HG03457 (cell line): ENCODE data around the gene PTPRH.
"Not testable (repeated sequence)": the region's sequence is repeated elsewhere in the genome, so short reads cannot be mapped to it uniquely, and the experiment has no call there.

Experiments used
- ATAC-seq: cut with Tn5 transposase; IDR thresholded peaks from one replicate; pipeline ENCODE4 v1.9.1; 2021; ENCODE audit warnings: moderate number of reproducible peaks; ENCODE audit not compliant: unreplicated experiment

PTPRH gene

DNA sequence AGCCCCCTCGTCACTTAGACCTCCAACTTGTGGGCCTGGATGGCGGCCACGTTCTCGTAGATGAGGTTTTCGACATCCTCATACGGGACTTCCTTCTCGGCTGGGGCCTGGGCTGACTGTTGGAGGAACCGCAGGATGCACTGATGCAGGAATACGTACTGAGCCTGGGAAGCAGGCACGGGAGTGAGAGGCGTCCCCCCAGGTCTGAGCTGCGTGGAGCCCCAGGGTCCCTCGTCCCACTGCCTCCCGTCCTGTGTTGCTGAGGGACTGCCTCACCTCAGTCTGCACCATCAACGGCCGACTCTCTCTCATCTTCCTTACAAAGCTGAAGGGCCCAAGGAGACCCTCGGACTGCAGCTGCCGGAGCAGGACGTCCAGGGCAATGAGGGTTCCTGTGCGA is 27.6 kb downstream of the PTPRH start:
- no peak for ATAC-seq

DNA sequence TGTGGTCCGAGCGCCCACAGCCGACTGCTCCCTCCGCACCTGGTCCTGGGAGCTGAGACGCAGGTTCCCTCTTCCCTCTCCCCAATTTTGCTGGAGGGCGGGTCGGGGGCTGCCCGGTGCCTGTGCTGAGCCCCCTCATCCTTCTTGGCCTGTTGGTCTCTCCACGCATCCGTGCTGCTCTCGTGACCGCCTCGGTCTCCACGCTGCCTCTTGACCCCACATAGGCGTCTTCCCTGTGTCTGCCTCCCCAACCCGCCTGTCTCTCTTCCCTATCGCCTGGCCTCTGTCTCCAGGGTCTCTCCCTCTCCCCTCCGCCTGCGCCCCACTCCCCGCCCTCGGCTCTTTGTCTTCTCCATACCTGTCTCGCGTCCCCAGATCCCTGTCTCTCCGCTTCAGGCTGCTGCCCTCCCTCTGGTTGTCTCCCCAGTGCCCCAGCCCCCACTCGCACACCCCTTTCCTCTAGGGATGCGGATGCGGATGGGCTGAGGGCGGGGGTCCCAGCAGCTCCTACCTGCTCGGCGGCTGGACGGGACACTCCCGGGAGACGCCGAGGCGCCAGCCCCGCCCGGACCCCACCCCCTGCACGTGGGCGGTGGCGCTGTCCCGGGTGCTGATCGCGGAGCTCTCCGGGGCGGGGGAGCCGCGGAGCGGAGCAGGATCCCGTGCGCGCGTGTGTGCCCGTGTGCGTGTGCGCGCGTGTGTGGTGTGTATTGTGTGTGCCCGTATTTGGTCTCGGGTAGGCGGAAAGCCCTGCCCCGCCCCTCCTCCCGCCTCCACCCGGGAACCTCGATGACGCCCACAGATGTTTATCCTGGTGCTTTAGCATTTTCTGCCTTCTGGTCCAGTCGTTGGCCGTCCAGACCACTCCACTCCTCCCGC is 29.5 kb downstream of the PTPRH start, which contains the start of gene SYT5:
Gene SYT5 (minus strand): TSS at position 684 of the 879 bp plus-strand sequence. CDS start 1,248 bp downstream, outside the sequence.
- ATAC-seq: no peak

DNA sequence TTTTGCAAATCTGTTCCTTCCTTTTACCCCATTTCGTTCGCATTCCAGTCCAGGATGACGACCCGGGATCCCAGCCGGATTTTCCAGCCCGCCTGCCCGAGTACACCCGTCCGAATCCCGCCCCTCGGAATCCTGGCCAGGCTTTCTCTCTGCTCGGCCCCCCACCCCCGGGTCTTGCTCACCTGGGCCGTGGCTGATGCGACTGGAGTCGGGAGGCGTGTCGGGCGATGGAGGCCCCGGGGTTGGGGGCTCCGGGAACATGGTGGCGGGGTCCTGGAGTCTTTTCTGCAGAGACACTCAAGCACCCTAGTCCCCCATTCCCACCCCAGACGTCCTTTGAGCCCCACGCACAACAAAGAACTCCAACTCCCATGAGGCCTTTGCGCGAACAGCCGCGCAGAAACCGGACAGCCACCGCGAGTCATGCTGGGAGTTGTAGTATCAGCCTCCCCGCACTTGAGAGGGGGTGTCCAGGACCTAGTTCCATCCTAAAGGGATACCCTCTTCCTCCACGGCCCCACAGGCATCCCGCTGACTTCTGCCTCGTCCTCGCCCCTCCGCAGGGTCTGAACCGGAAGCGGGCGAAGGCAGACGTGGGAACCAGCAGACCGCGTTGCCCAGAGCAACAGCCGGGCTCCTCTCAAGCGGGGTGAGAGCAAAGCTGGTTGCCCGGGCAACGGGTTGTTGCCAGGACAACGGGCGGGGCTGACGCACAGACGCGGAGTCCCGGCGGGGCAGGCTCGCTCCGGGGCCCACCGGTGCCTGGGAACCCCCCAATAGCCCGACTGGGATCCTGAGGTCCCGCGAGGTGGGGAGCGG is 30.3 kb downstream of the PTPRH start:
- ATAC-seq: no peak

DNA sequence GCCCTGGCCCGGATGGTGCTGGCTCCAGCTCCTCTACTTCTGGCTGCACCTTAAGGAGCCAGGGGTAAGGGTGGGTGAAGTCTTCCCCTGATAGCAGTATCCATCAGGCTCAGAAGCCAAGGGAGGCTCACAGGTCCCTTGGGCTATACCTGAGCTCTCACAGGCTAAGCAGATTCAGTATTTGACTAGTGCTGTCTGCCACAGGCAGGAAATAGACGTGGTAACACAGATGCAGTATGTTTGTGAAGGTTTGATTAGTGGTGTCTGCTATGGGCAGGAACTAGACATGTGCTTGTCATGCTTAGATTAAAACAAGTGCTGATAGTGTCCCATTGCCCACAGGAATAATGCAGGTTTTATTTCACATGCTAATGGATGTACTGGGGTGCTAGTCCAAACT is 33.2 kb downstream of the PTPRH start:
- no peak for ATAC-seq

DNA sequence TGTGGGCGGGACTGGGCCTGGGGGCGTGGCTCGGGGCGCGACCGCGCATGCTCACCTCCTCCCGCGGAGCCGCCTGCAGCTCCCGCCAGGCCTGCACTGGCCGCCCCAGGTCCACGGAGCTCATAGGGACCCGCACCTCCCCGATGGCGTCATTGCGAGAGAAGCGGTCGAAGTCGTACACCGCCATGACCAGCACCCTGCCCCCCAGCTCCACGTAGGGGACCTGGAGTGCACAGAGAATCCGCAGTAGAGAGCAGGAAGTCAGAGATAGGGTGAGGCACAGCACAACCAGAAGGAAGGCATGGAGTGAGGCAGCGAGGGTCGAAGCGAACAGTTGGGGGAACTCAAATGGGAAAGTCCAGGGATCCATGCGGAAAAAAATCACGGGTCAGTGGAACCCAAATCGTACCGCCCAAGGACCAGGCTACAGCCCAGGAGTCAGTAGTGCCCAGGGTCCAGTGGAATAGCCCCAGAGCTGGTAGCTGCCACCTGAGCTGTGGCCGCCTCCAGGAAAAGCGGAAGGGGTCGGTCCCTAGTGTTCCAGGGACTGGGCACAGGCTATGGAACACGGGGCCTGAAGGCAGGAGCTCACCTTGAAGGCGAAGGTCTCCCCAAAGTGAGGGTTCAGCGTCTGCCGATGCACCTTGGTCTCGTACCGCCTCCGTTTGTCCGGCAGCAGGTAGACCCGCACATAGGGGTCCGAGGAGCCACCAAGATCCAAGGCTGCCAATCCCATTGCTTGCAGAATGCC is 34.0 kb downstream of the PTPRH start:
- no peak for ATAC-seq

DNA sequence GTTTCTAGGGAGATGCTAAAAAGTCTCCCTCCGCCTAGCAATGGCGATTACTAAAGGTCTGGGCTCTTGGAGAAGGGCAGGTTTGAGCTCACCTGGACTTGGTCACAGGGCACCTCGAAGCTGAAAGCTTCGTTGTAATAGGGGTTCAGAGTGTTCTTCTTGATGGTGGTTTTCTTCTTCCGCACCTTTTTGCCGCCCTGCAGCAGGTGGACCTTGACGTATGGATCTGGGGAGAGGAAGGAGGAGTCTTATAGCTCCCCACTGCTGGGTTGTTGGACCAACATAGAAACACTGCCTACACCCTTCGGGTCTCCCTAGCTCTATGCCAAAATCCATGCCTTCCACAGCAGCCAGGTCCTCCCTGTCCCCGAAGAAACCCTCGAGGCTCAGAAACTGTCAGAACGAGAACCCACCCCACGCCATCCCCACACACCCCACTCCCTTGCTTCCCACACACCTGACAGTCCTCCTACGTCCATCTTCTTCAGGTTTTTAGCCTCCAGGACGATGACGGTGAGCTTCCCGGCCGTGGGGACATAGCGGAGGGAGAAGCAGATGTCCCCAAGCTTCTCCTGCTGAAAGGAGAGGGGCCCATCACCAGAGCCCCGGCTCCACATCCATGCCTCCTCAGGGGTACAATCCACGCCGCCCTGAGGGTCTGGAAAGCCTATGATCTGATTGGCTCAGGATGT is 34.7 kb downstream of the PTPRH start:
- ATAC-seq: no peak

DNA sequence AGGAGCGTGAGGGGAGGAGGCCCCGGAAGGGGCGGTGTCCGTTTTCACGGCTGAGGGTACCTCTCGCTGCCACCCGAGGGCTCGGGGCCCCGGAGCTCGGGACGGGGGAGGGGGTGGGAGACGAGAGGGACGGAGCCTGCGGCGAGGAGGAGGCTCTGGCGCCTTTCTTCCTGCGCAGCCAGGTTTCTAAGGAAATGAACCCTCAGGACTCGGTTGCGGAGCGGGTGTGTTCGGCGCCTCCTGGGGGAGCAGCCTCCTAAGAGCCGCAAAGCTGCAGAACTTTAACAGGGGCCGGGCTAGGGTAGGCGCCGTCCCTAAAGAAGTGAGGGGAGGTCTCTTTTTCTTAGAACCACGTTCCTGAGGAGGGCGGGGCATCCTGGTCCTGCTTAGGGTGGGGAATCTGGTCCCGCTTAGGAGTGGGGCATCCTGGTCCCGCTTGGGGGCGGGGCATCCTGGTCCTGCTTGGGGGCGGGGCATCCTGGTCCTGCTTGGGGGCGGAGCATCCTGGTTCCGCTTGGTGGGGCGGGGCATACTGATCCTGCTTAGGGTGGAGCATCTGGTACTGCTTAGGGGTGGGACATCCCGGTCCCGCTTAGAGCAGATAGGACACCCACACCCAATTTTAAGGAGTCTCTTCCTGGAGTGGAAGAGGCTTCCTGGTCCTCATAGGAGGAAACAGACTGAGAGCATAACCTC is 35.4 kb downstream of the PTPRH start:
- ATAC-seq: no peak

DNA sequence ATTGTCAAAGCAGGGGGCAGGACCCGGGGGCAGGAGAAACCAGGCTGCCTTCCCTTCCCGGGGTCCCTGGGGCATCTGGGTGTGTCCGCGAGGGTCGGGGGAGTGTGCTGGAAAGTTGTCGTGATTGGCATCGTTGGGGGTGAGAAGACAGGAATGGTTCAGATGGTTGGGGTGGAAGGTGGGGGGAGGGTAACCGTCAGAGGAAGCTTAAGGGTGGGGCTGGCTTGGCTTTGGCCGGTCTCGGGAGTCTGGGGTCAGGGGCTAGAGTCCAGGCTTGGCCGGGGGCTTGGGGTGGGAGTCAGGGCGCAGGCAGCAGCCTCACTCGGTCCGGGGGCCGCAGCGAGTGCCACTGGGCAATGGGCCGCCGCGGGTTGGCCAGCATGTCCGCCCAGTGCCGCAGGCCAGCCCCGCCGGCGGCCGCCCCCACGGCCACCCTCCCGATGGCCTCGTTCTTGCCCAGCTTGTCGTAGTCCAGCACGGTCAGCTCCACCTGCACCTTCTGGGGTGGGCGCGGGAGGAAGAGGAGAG is 36.1 kb downstream of the PTPRH start:
- ATAC-seq: no peak

DNA sequence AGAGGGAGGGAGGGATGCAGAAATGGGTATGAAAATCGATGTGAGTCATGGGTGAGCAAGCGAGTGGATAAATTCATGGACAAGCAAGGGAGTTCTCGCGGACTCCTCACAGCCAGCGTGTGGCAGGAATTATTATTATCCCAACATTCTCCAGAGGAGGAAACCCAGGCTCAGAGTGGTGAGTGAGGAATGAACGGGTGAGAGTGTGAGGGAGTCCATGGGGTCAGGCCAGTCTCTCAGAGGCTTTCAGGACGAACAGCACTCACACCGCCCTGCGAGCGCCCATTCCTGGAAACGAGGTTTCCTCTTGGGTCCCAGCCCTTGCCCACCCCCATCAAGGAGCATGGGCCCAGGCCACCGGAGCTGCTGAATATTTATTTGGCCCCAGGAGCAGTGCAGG is 36.6 kb downstream of the PTPRH start:
- no peak for ATAC-seq

DNA sequence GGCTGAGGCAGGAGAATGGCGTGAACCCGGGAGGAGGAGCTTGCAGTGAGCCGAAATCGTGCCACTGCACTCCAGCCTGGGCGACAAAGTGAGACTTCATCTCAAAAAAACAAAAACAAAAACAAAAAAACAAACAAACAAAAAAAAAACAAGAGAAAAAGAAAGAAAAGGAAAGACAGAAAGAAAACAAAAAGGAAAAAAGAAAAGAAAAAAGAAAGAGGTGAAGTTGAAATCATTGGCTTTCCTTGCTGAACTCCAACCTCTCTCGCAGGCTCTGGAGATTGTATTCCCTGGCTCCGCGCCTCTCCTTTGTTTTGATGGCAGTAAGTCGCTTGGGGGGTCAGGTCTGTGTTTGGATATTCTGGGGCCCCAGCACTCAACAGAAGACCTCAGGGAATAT is 37.0 kb downstream of the PTPRH start:
- not testable (repeated sequence) for ATAC-seq

DNA sequence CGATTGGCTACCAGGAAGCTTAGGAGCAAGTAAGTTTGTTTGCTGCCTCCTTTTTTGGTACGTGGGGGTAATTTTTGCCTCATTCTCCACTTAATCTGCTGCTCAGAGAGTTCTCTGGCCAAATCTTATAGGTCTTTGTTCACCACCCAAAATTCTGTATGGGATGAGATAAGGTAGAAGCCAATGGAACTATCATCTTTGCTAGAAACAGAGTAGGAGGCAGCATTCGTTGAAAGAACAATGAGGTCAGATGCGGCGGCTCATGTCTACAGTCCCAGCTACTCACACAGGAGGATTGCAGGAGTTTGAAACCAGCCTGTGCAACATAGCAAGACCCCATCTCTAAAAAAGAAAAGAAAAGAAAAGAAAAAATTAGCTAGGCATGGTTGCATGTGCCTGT is 37.9 kb downstream of the PTPRH start:
- no peak for ATAC-seq

DNA sequence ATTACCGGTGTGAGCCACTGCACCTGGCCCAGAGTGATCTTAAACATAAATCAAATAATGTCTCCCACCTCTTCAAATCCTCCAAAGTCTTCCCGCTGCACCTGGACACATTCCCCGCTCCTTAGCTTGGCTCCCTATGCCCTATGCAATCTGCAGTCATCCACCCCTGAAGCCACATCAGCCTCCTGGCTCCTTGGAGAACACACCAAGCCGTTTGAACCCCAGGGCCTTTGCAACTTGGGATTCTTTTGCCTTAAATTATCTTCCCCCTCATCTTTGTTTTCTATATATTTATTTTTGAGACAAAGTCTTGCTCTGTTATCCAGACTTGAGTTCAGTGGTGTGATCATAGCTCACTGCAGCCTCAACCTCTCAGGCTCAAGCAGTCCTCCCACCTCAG is 40.2 kb downstream of the PTPRH start:
- no peak for ATAC-seq

DNA sequence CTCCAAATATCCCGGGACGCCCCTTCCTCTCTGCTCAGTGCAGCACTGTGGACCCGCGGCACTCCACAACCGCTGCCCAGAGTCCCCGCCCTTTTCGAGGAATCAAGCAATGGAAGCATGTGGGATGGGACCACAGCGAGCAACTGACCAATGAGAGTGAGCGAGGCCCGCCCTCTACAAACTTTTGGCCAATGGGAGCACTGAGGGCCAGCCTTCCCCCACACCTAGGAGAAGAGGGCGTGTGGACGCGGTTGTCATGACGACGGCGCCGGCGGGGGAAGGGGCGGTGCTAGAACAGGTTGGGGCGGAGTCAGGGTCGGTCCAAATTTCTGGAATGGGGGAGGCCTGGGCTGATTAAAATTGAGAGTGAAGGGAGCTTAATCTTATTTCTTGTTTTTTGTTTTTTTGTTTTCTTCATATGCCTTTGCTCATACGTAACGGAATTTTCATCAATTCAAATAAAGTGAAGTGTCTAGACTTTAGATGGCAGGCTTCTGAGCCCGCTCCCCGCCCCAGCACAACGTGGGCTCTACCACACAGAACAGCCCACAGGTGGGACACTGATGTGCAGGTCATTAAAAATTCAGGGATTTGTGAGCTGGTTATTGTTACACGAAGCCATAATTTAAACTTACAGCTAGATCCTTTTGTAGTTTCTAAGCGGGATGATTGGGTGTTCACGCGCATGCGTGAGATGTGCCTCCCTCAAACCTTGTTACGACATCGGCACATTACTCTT is 42.6 kb downstream of the PTPRH start, which contains the start of gene DNAAF3:
Gene DNAAF3 (minus strand): TSS at position 84 of the 739 bp plus-strand sequence. CDS start 200 bp downstream, outside the sequence.
- ATAC-seq: no peak

DNA sequence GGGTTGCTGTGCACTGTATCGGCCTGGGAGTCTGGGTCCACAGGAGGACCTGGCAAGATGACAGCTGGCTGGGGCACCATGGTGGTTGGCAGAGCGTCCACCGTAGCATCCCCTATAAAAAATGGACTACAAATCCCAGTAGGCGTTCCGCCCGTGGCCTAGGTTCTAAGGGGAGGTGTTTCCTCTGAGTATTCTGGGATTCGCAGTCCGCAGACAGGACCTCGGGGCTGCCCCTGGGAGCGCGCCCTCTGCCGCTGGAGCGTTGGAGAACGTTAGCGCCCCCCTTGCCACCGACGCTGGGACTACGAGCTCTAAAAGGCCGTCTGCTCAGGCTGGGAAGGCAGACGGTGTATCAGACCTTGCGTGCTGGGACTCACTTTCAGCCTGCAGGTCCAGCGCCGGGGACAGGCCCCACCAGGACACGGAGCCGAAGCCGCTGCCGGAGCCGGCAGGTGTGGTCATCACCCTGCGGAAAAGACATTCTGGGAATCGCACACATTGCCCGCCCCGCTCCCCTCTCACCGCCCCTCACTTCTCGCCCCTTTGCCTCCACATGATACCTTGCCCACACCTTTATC is 43.3 kb downstream of the PTPRH start:
- no peak for ATAC-seq

DNA sequence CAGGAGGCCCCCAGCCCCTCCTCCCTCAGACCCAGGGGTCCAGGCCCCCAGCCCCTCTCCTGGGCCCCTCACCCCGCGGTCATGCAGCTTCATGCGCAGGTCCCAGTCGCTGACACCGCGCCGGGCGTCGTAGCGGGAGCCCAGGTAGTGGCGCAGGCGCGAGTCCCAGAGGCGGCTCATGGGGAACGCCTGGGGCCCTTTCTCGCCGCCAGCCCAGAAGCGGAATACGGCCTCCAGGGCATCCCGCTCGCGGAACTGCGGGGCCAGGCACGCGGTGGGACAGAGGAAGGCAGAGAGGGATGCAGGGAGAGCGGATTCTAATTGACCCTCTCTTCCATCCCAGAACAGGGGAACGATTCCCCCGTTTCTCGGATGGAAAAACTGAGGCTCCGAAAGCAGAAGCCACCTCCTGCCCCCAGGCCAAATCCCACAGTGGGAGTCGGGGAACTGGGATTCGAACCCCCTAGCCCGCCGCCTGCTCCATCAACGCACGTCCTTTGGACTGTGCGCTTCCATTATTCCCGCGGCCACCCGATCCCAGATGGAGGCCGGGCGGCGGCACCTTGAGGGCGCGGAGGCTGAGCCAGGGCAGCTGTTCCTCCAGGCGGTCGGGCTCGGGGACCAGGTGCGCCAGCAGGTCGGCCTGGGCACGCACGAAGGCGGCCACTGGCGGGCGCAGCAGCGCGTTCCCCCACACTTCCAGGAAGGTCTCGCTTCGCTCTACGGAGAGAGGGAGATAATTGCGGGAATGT is 47.6 kb downstream of the PTPRH start:
- no peak for ATAC-seq

DNA sequence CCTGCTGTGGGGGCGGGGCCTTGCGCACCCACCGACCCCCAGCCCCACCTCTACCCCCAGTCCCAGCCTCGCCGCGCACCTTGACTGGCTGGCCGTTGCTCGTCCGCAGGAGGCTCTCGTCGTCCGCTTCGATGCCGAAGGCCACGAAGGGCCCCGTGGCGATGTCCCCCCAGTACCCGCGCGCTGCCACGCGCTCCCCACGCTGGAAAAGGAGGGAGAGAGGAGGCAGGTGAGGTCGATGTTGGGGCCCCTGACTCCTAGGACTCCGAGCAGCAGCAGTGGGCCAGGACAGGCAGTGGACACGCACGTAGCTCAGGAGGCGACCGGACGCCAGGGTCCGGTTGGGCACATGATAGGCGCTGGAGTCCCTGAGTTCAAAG is 48.3 kb downstream of the PTPRH start:
- no peak for ATAC-seq

DNA sequence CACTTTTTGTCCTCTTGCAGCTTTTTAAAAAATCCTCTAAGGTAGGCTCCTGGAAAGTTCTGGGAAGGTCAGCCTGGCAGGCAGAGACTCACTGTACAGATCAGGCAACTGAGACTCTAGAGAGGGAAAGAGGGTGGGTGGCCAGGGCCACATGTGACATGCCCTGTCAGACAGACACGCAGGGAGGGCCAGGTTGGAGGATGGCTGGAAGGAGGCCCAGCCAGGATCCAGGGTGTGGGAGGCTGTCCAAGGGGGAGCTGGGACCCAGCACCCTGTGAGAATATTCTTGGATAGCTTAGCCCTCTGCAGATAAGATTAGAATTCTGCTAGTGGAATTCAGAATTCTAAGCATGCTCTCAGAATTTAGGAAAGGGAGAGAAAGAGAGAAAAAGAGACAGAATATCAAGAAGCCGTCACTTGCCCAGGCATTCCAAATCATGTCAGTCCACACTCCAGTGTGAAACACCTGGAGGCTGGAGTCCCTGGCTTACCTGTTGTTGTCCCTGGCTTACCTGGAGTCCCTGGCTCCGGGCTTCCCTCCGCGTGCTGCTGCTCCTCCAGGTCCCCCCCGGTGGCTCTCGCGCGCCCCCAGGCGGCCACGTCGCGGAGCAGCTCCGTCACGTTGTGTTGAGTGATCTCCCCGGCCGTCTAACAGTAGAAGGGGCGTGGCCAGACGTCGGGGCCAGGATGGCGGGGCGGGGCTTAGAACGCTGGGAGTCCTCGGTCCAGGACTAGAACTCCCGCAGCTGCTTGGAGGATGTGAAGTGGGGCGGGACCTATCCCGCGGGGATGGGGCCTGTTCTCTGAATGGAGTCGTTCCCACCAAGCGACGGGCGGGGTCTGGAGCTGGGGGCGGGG is 48.9 kb downstream of the PTPRH start:
- no peak for ATAC-seq
